Vagina (tissue), 2 donors: ENCODE measurements around the gene THSD7A. TPM values are rescaled to one million over a fixed set of nuclear protein-coding genes. Genes with fewer than 3 reads are reported as not detected.

Source experiments
- DNase-seq, 2 donors: peaks; one replicate each; pipeline ENCODE4 v3.0.0-alpha.2; 2017; ENCODE audit errors: extremely low spot score in 2 of 2
- H3K27ac ChIP-seq: fragments of 200-600 bp; sonication (generic); one replicate; pipeline ENCODE4 v1.5.1; 2019
- H3K27me3 ChIP-seq: fragments of 200-600 bp; sonication (generic); one replicate; pipeline ENCODE4 v1.5.1; 2019
- H3K36me3 ChIP-seq, 2 donors: fragments of 200-600 bp; sonication (generic); one replicate each; pipeline ENCODE4 v1.5.1; 2017 to 2019
- H3K4me1 ChIP-seq: fragments of 200-600 bp; sonication (generic); one replicate; pipeline ENCODE4 v1.5.1; 2019
- H3K4me3 ChIP-seq, 2 donors: fragments of 200-600 bp; sonication (generic); 1 replicate in 1 of 2; 2 replicates in 1 of 2; pipeline ENCODE4 v1.5.1; 2016 to 2019
- H3K9me3 ChIP-seq: fragments of 200-600 bp; sonication (generic); one replicate; pipeline ENCODE4 v1.5.1; 2019
- CTCF ChIP-seq, 3 experiments: fragments of 450-650 bp in 2 of 3; fragments of 200-600 bp in 1 of 3; sonication (generic) in 1 of 3; IDR thresholded peaks; one replicate each; pipeline ENCODE4 v1.5.1; 2017 to 2019; ENCODE audit warnings: antibody characterized with exemption in 3 of 3, mild to moderate bottlenecking in 2 of 3, moderate library complexity in 2 of 3
- POLR2A ChIP-seq, 2 donors: fragments of 450-650 bp; IDR thresholded peaks; one replicate each; pipeline ENCODE4 v1.6.1; 2017; ENCODE audit warnings: antibody characterized with exemption in 2 of 2, mild to moderate bottlenecking in 2 of 2, moderate library complexity in 2 of 2
- POLR2AphosphoS5 ChIP-seq, 2 donors: sonication (generic); formaldehyde crosslinking; IDR thresholded peaks; one replicate each; pipeline ENCODE4 v1.9.0; 2017; ENCODE audit warnings: antibody characterized with exemption in 2 of 2, mild to moderate bottlenecking in 2 of 2, low read depth in 1 of 2; ENCODE audit not compliant: insufficient read depth in 1 of 2
- intact Hi-C: fragments of 100-400 bp; cut with DNase I; formaldehyde crosslinking; loops from one replicate; pipeline ENCODE4 v1.15.1; 2023
- total RNA-seq: library from RNA; depleted of rRNA; stranded (reverse); fragments of >200 nt; gene quantifications from one replicate; pipeline ENCODE4 v1.2.3, GENCODE V29; 2016

The THSD7A gene
- total RNA-seq, 1 donor from 2014 or later = 9.3 TPM

DNA sequence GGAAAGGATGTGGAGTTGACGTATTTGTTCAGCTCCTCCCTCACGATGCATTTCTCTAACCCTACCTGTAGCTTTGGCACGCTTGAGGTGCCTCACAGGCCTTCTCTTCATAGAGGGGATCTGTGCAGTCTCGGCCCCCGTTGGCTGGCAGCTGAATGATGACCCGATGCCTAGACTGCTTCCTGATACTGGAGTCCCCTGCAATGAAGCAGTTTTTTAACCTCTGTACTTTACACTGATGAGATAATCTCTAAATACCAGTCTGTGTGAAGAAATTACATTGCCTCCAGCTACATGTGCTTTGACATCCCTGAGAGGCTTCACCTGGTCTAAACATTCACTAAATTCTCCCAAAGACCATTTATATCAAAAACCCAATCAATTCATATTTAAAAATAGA is 370.1 kb downstream of the THSD7A start:
- intact Hi-C loops = no loop called here
- H3K27ac ChIP-seq = no peak overlapping the region
- no peak for TF ChIP-seq CTCF (IDR thresholded peaks at IDR 0.05)
- no peak for TF ChIP-seq POLR2A (IDR thresholded peaks at IDR 0.05)
- TF ChIP-seq POLR2AphosphoS5 (IDR thresholded peaks at IDR 0.05; ENCODE audit: insufficient read depth in 1 of 2, low read depth in 1 of 2) = no peak
- H3K27me3 ChIP-seq = no peaks in the 10 kb centered on the region
- DNase-seq = no peak
- no peaks in the 10 kb centered on the region for H3K36me3 ChIP-seq
- H3K9me3 ChIP-seq = no peaks in the 10 kb centered on the region
- no peak overlapping the region for H3K4me3 ChIP-seq
- no peaks in the 10 kb centered on the region for H3K4me1 ChIP-seq

GRCh38 chr7:11458736-11459483 is 373.1 kb downstream of the THSD7A start:
- Histone ChIP-seq H3K4me1 (no peaks in the 10 kb centered on the region), H3K36me3 (no peaks in the 10 kb centered on the region), H3K9me3 (no peaks in the 10 kb centered on the region), H3K27ac (no peak overlapping the region), H3K4me3 (no peak overlapping the region), H3K27me3 (no peaks in the 10 kb centered on the region)
- intact Hi-C loops = no loop called here
- no peak for DNase-seq
- peak in 1 of 2 donors; percentile 75 for TF ChIP-seq POLR2AphosphoS5 (IDR thresholded peaks at IDR 0.05; ENCODE audit: insufficient read depth in 1 of 2, low read depth in 1 of 2)
- TF ChIP-seq CTCF (IDR thresholded peaks at IDR 0.05) = no peak

GRCh38 chr7:11457419-11457818 is 374.6 kb downstream of the THSD7A start:
- Histone ChIP-seq H3K4me3 (no peak overlapping the region), H3K36me3 (no peaks in the 10 kb centered on the region), H3K27me3 (no peaks in the 10 kb centered on the region), H3K27ac (no peak overlapping the region), H3K9me3 (no peaks in the 10 kb centered on the region), H3K4me1 (peaks cover 7% of the 10 kb centered on the region)
- TF ChIP-seq CTCF (IDR thresholded peaks at IDR 0.05) (no peak), POLR2A (IDR thresholded peaks at IDR 0.05) (no peak)
- DNase-seq = no peak
- intact Hi-C loops = no loop called here

DNA sequence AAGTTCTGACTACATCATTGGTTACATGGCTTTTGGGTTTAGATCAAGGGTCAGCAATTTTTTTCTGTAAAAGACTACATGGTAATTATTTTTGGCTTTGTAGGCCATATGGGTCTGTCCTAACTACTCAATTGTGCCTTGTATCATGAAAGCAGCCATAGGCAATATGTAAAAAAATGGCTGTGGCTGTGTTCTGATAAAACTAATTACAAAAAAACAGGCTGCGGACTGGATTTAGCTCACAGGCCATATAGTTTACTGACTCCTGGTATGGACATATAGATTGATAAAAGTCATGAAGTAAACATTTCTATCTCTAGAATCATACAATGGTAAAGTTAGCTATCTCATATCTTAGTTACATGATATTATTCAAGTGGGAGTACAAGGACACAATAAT is 375.4 kb downstream of the THSD7A start:
- no peak for DNase-seq
- intact Hi-C loops = no loop called here
- no peaks in the 10 kb centered on the region for H3K27me3 ChIP-seq
- no peak overlapping the region for H3K27ac ChIP-seq
- no peak for TF ChIP-seq POLR2AphosphoS5 (IDR thresholded peaks at IDR 0.05; ENCODE audit: insufficient read depth in 1 of 2, low read depth in 1 of 2)
- TF ChIP-seq POLR2A (IDR thresholded peaks at IDR 0.05) = no peak
- H3K36me3 ChIP-seq = no peaks in the 10 kb centered on the region
- H3K9me3 ChIP-seq = no peaks in the 10 kb centered on the region
- H3K4me3 ChIP-seq = no peak overlapping the region
- peaks cover 7% of the 10 kb centered on the region for H3K4me1 ChIP-seq

- Histone ChIP-seq H3K4me3 (no peak overlapping the region), H3K9me3 (no peaks in the 10 kb centered on the region), H3K4me1 (peaks cover 7% of the 10 kb centered on the region), H3K27me3 (no peaks in the 10 kb centered on the region), H3K36me3 (no peaks in the 10 kb centered on the region), H3K27ac (no peak overlapping the region)
- intact Hi-C loops = loop anchor here (5.0 kb wide), 1 partner anchor 270 kb away; no protein-coding TSS in a partner anchor
- no peak for DNase-seq
- TF ChIP-seq CTCF (IDR thresholded peaks at IDR 0.05) = no peak
- TF ChIP-seq POLR2AphosphoS5 (IDR thresholded peaks at IDR 0.05; ENCODE audit: insufficient read depth in 1 of 2, low read depth in 1 of 2) = no peak
- TF ChIP-seq POLR2A (IDR thresholded peaks at IDR 0.05) = no peak
Observed at GRCh38 chr7:11452476-11452875, 379.5 kb downstream of the THSD7A start.
